CD4-positive, alpha-beta T cell (primary cell): ENCODE measurements around the gene FBXL16. TPM values are rescaled to one million over a fixed set of nuclear protein-coding genes. Genes with fewer than 3 reads are reported as not detected.

Experiments
- ATAC-seq: fragments of 200-7000 bp; cut with Tn5 transposase; one replicate; pipeline ENCODE4 v1.10.0; 2022; ENCODE audit warnings: mild to moderate bottlenecking; ENCODE audit not compliant: poor library complexity
- CTCF ChIA-PET: fragments of 350-600 bp; sonication (Branson Sonifier 250); formaldehyde crosslinking; loops from one replicate; lab custom pipeline; 2021; ENCODE audit warnings: antibody characterized with exemption, inconsistent platforms; lab: Charles Lee
- POLR2A ChIA-PET: fragments of 350-600 bp; sonication (Branson Sonifier 250); formaldehyde crosslinking; loops from one replicate; lab custom pipeline; 2021; ENCODE audit warnings: antibody characterized with exemption, inconsistent platforms; lab: Charles Lee
- DNase-seq, 14 experiments: peaks; one replicate each; pipeline ENCODE4 v3.0.0-alpha.2; 2013 to 2020; ENCODE audit warnings: mixed read lengths in 2 of 14
- H3K27ac ChIP-seq, 2 donors: one replicate each; pipeline versions ENCODE4 v1.5.1 to v1.7.0; 2013; ENCODE audit warnings: low read length in 2 of 2, low read depth in 1 of 2, mild to moderate bottlenecking in 1 of 2
- H3K27me3 ChIP-seq, 2 experiments: 1 replicate in 1 of 2; 2 replicates in 1 of 2; pipeline versions ENCODE4 v1.6.1 to v1.7.0; 2013; ENCODE audit warnings: low read length in 2 of 2, control low read depth in 1 of 2, mild to moderate bottlenecking in 1 of 2, moderate library complexity in 1 of 2; ENCODE audit not compliant: insufficient read depth in 2 of 2, control insufficient read depth in 1 of 2
- H3K36me3 ChIP-seq: one replicate; pipeline ENCODE4 v1.6.1; 2013; ENCODE audit warnings: low read length, control low read depth; ENCODE audit not compliant: insufficient read depth
- H3K4me1 ChIP-seq: one replicate; pipeline ENCODE4 v1.6.1; 2013; ENCODE audit warnings: low read length, control low read depth; ENCODE audit not compliant: insufficient read depth
- H3K4me3 ChIP-seq: one replicate; pipeline ENCODE4 v1.5.1; 2013; ENCODE audit warnings: mild to moderate bottlenecking, low read length, moderate library complexity
- H3K9me3 ChIP-seq, 2 experiments: 1 replicate in 1 of 2; 2 replicates in 1 of 2; pipeline versions ENCODE4 v1.6.1 to v1.7.0; 2013; ENCODE audit warnings: low read length in 2 of 2, mild to moderate bottlenecking in 2 of 2, control low read depth in 1 of 2, moderate library complexity in 1 of 2; ENCODE audit not compliant: control insufficient read depth in 1 of 2, insufficient read depth in 1 of 2
- H3K27ac Mint-ChIP-seq: one replicate; pipeline ENCODE4 v1.8.0; 2020; ENCODE audit warnings: mixed read lengths
- H3K27me3 Mint-ChIP-seq: one replicate; pipeline ENCODE4 v1.8.0; 2021; ENCODE audit warnings: mixed read lengths
- H3K36me3 Mint-ChIP-seq: one replicate; pipeline ENCODE4 v1.8.0; 2021; ENCODE audit warnings: low read depth, mixed read lengths
- H3K4me1 Mint-ChIP-seq: one replicate; pipeline ENCODE4 v1.8.0; 2021; ENCODE audit warnings: low read depth, mixed read lengths
- H3K4me3 Mint-ChIP-seq: one replicate; pipeline ENCODE4 v1.8.0; 2020; ENCODE audit warnings: mild to moderate bottlenecking, mixed read lengths
- H3K9me3 Mint-ChIP-seq: one replicate; pipeline ENCODE4 v1.8.0; 2020; ENCODE audit warnings: mixed read lengths
- CTCF ChIP-seq: fragments of 200-600 bp; IDR thresholded peaks from one replicate; pipeline ENCODE4 v1.8.0; 2022; ENCODE audit warnings: antibody characterized with exemption, mild to moderate bottlenecking
- intact Hi-C, 2 experiments: fragments of 100-400 bp; cut with DNase I in 1 of 2; cut with micrococcal nuclease in 1 of 2; formaldehyde crosslinking; loops; one replicate each; pipeline versions ENCODE4 v1.15.1 to v1.9.0; 2023 to 2025; cut with DNase I, micrococcal nuclease
- total RNA-seq, 174 experiments: library from RNA in 2 of 174; stranded (reverse) in 2 of 174; gene quantifications; one replicate each; pipeline ENCODE4 v1.2.3 and lab custom pipeline; 2021 to 2026

The FBXL16 gene
- total RNA-seq, 2 experiments from 2014 or later: 11.0 to 11.7 TPM

GRCh38 chr16:678209-678857, 27.3 kb downstream of the FBXL16 start:
- peaks cover 64% of the 10 kb centered on the region for H3K4me1 ChIP-seq
- no peak for ATAC-seq
- H3K36me3 ChIP-seq: peaks cover 18% of the 10 kb centered on the region
- peaks cover 23% of the 10 kb centered on the region for H3K36me3 Mint-ChIP-seq
- CTCF ChIA-PET: interaction anchor here (1.2 kb wide), 1 partner anchor 10 kb away, joined by 3 read pairs; the partner anchor contains the start of gene RHOT2
- intact Hi-C loops: no loop called here
- no peak for DNase-seq
- H3K9me3 ChIP-seq: no peaks in the 10 kb centered on the region
- H3K27ac ChIP-seq: no peak overlapping the region
- peak overlapping the region; percentile 87 for H3K4me3 Mint-ChIP-seq
- H3K27me3 Mint-ChIP-seq: no peaks in the 10 kb centered on the region
- no peaks in the 10 kb centered on the region for H3K9me3 Mint-ChIP-seq
- peaks cover 8 to 12% of the 10 kb centered on the region in 2 experiments for H3K27me3 ChIP-seq
- peak overlapping the region; percentile 64 for H3K27ac Mint-ChIP-seq
- H3K4me1 Mint-ChIP-seq: peaks cover 26% of the 10 kb centered on the region
- POLR2A ChIA-PET: interaction anchor here (1.3 to 4.8 kb wide), 4 partner anchors 10 to 42 kb away, joined by 3 to 55 read pairs (median 21); partner anchors contain the start of genes RHOT2 and WDR24
- no peak for TF ChIP-seq CTCF
- H3K4me3 ChIP-seq: no peak overlapping the region

GRCh38 chr16:677316-678190, 28.0 kb downstream of the FBXL16 start:
- H3K4me3 Mint-ChIP-seq: peak overlapping the region; percentile 56
- Histone ChIP-seq H3K27me3 (peaks cover 8 to 12% of the 10 kb centered on the region in 2 experiments), H3K4me3 (no peak overlapping the region), H3K4me1 (peaks cover 56% of the 10 kb centered on the region), H3K36me3 (peaks cover 19% of the 10 kb centered on the region), H3K27ac (no peak overlapping the region), H3K9me3 (no peaks in the 10 kb centered on the region)
- H3K27me3 Mint-ChIP-seq: no peaks in the 10 kb centered on the region
- no peaks in the 10 kb centered on the region for H3K9me3 Mint-ChIP-seq
- peaks cover 23% of the 10 kb centered on the region for H3K36me3 Mint-ChIP-seq
- TF ChIP-seq CTCF: no peak
- H3K4me1 Mint-ChIP-seq: peaks cover 23% of the 10 kb centered on the region
- ChIA-PET POLR2A (interaction anchor here (1.4 to 4.8 kb wide), 2 partner anchors 12 to 17 kb away, joined by 4 to 55 read pairs; no protein-coding TSS in a partner anchor), CTCF (no interaction called here)
- intact Hi-C loops: no loop called here
- ATAC-seq (no peak), DNase-seq (no peak)
- peak overlapping the region; percentile 74 for H3K27ac Mint-ChIP-seq

DNA sequence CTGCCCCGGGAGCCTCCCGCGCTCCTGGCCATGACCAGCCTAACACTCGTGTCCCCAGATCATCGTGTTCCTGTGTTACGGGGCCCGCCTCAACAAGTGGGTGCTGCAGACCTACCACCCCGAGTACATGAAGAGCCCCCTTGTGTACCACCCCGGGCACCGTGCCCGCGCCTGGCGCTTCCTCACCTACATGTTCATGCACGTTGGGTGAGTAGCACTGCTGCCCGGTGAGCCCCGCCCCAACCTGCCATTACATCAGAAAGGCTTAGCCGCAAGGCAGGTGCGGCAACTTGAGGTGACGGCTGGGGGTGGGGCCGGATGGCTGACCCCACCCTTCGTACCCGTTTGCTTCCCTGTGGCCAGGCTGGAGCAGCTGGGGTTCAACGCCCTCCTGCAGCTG, 28.7 kb downstream of the FBXL16 start:
- CTCF ChIA-PET: no interaction called here
- H3K9me3 ChIP-seq: no peaks in the 10 kb centered on the region

More for the DNA sequence above, 28.7 kb downstream of the FBXL16 start:
- DNase-seq (peak in 9 of 14 experiments; percentile 31 to 69 (median 48)), ATAC-seq (no peak)
- Histone ChIP-seq H3K4me3 (no peak overlapping the region), H3K27ac (no peak overlapping the region), H3K4me1 (peaks cover 50% of the 10 kb centered on the region), H3K27me3 (peaks cover 8 to 12% of the 10 kb centered on the region in 2 experiments), H3K36me3 (peaks cover 19% of the 10 kb centered on the region)
- H3K27me3 Mint-ChIP-seq: no peaks in the 10 kb centered on the region
- peaks cover 21% of the 10 kb centered on the region for H3K4me1 Mint-ChIP-seq
- peak overlapping the region; percentile 56 for H3K4me3 Mint-ChIP-seq
- no peak for TF ChIP-seq CTCF
- POLR2A ChIA-PET: interaction anchor here (1.4 kb wide), 1 partner anchor 13 kb away, joined by 4 read pairs; no protein-coding TSS in a partner anchor
- peak overlapping the region; percentile 74 for H3K27ac Mint-ChIP-seq
- intact Hi-C loops: no loop called here
- no peaks in the 10 kb centered on the region for H3K9me3 Mint-ChIP-seq
- H3K36me3 Mint-ChIP-seq: peaks cover 20% of the 10 kb centered on the region
